ENCODE data around the gene SLC35E1. TPM values are rescaled to one million over a fixed set of nuclear protein-coding genes. Genes with fewer than 3 reads are reported as not detected.

Gene SLC35E1
- total and polyA plus RNA-seq, 2 donors (not counting 3 experiments of a cell fraction or from before 2014, with no cell fraction given): 36.0 to 37.5 TPM

DNA sequence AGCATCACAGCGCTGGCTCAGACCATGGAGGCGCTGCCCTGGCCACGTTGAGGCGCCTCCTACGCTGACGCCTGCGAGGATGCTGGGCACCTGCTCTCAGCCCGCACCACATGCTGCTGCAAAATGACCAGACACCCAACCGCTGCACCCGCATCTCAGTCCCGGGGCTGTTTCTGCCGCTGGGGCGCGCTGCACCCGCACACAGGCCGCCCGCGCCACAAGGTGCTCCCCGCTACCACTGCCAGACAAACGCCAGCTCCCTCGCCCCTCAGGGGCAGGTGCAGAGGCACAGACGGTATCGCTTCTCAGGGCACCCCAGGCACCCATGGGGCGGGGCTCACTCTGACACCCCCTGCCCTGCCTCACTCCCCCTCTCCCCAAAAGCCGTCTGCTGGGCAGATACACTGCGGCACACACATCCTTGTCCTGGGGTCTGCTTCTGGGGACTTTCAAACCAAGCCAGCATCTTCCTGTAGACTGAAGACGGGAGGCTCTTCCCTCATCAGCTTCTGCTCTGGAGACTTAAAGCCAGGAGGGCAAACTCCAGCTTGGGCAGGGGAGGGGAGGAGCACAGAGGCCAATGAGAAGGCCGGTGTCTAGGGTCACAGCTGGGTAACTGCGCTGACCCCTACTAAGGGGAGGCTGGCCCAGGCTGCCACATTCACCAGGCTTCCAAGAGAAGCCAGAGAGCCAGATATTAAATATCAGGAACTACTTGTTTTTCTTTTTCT lies 46.3 kb downstream of the SLC35E1 start:
- CTCF ChIA-PET: no interaction called here
- H3K4me3 ChIP-seq (replicated peaks in 1 of 3; ENCODE audit: insufficient read depth in 1 of 3, low read depth in 1 of 3, low read length in 3 of 3): no peak overlapping the region
- H3K36me3 ChIP-seq (ENCODE audit: control insufficient read depth in 2 of 2, extremely low read depth in 1 of 2, insufficient read depth in 2 of 2, low read length in 2 of 2): peaks cover 26 to 71% of the 10 kb centered on the region in 2 experiments
- no peaks in the 10 kb centered on the region for H3K9me3 ChIP-seq (replicated peaks; ENCODE audit: control insufficient read depth, insufficient read depth, low read length)
- no peaks in the 10 kb centered on the region for H3K4me1 ChIP-seq (ENCODE audit: control insufficient read depth, extremely low read depth, insufficient read depth, low read length)
- BruUV-seq (replicated peaks): no TSS peak
- H3K27ac ChIP-seq (ENCODE audit: insufficient read depth, low read depth, low read length): no peak overlapping the region
- POLR2A ChIA-PET: no interaction called here
- no peaks in the 10 kb centered on the region for H3K9me1 ChIP-seq (replicated peaks; ENCODE audit: control insufficient read depth, extremely low read depth, insufficient read depth, low read length)
- H3K79me2 ChIP-seq (ENCODE audit: control insufficient read depth, insufficient read depth, low read length): no peaks in the 10 kb centered on the region
- DNase-seq (ENCODE audit: low read depth, low spot score): no peak
- intact Hi-C loops (cut with micrococcal nuclease) (loop anchor here (5.0 kb wide), 1 partner anchor 101 kb away; the partner anchor contains the start of gene MED26), dilution Hi-C loops (cut with MboI; ENCODE audit: extremely low pct_ligation_motif_present, low sequenced_read_pairs) (no loop called here)
- no peaks in the 10 kb centered on the region for H3K27me3 ChIP-seq (ENCODE audit: control insufficient read depth in 2 of 2, insufficient read depth in 2 of 2, low read length in 2 of 2)
- no peak overlapping the region for H2AFZ ChIP-seq (ENCODE audit: low read depth, low read length)
- TF ChIP-seq GATA2 (IDR thresholded peaks at IDR 0.05; ENCODE audit: insufficient read depth, insufficient read length, low read depth, low read length) (no peak), FOS (IDR thresholded peaks at IDR 0.05; ENCODE audit: borderline replicate concordance, insufficient read depth, low read length) (no peak), POLR2A (IDR thresholded peaks at IDR 0.05; ENCODE audit: low read depth, low read length) (no peak), EZH2 (IDR thresholded peaks at IDR 0.05; ENCODE audit: borderline replicate concordance, low read depth, low read length, severe bottlenecking) (no peak), CTCF (IDR thresholded peaks at IDR 0.05; ENCODE audit: extremely low read depth in 1 of 2, insufficient read depth in 1 of 2, low read depth in 1 of 2, low read length in 2 of 2) (no peak), MAX (IDR thresholded peaks at IDR 0.05; ENCODE audit: insufficient read depth, insufficient read length) (no peak), MYC (IDR thresholded peaks at IDR 0.05; ENCODE audit: low read depth, low read length) (no peak), POLR2AphosphoS5 (IDR thresholded peaks at IDR 0.05; ENCODE audit: insufficient read depth, low read depth, low read length) (no peak), JUN (IDR thresholded peaks at IDR 0.05; ENCODE audit: borderline replicate concordance, insufficient read depth, insufficient read length, low read depth) (no peak)
- no peak overlapping the region for H3K9ac ChIP-seq (replicated peaks; ENCODE audit: extremely low read depth, insufficient read depth, low read length)
- H4K20me1 ChIP-seq (replicated peaks; ENCODE audit: control insufficient read depth, extremely low read depth, insufficient read depth, low read length): no peaks in the 10 kb centered on the region
- no peak for FAIRE-seq
- H3K4me2 ChIP-seq (ENCODE audit: insufficient read depth, low read length): no peak overlapping the region

Measured in endothelial cell of umbilical vein (primary cell).